COR-L47 (cell line): ENCODE data around the gene CNTNAP4.

ENCODE experiments used
- DNase-seq: peaks from one replicate; lab custom pipeline; 2025; lab: John Stamatoyannopoulos, UW

Gene CNTNAP4

DNA sequence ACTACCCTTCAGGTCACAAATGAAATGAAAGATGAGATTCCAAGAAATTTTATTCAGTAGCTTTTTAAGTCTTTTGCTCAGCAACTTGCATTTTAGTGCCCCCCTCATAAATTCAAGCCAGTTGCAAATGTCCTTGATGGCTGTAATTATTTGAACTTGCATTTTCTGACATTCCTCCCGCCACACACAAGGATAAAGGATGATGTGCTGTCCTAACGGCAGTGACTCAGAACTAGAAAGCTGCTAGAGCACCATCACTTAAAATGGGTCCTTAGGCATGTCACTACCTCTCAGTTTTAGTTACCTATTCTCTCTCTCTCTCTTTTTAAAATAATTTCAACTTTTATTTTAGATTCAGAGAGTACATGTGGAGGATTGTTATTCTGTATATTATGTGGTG, 306.7 kb downstream of the CNTNAP4 start:
- no peak for DNase-seq

- DNase-seq: no peak
Observed at GRCh38 chr16:76598498-76598897, 321.3 kb downstream of the CNTNAP4 start.

- DNase-seq: no peak
Observed at GRCh38 chr16:76607317-76607716, 330.1 kb downstream of the CNTNAP4 start.
